Adrenal gland (tissue), 12 donors: ENCODE data around the gene SEPTIN11. TPM values are rescaled to one million over a fixed set of nuclear protein-coding genes. Genes with fewer than 3 reads are reported as not detected.
A peak's percentile ranks its signal among the peaks of the same experiment; 100 is the strongest.

Experiments
- DNase-seq, 7 donors: peaks; one replicate each; pipeline ENCODE4 v3.0.0-alpha.2; 2019 to 2020
- H3K27ac ChIP-seq, 5 donors: fragments of 200-600 bp; sonication (generic) in 4 of 5; 1 replicate in 3 of 5; 2 replicates in 2 of 5; pipeline versions ENCODE4 v1.5.1 to v1.8.0; 2016 to 2020; ENCODE audit warnings: mild to moderate bottlenecking in 1 of 5
- H3K27me3 ChIP-seq: fragments of 200-600 bp; 2 replicates; pipeline ENCODE4 v1.8.0; 2021
- H3K36me3 ChIP-seq, 2 donors: fragments of 200-600 bp; replicated peaks in 1 of 2; 1 replicate in 1 of 2; 2 replicates in 1 of 2; pipeline versions ENCODE4 v1.5.1 to v1.8.0; 2018 to 2022
- H3K4me1 ChIP-seq, 2 donors: fragments of 200-600 bp; replicated peaks in 1 of 2; 1 replicate in 1 of 2; 2 replicates in 1 of 2; pipeline versions ENCODE4 v1.5.1 to v1.8.0; 2018 to 2021
- H3K4me3 ChIP-seq, 4 donors: fragments of 200-600 bp; sonication (generic) in 3 of 4; one replicate each; pipeline ENCODE4 v1.5.1; 2016 to 2018
- H3K9me3 ChIP-seq, 3 donors: fragments of 200-600 bp; sonication (generic) in 1 of 3; replicated peaks in 1 of 3; 1 replicate in 2 of 3; 2 replicates in 1 of 3; pipeline versions ENCODE4 v1.5.1 to v1.8.0; 2016 to 2021
- CTCF ChIP-seq, 6 experiments: fragments of 450-650 bp in 4 of 6; fragments of 200-600 bp in 2 of 6; sonication (generic) in 1 of 6; IDR thresholded peaks; 1 replicate in 5 of 6; 2 replicates in 1 of 6; pipeline versions ENCODE4 v1.5.1 to v1.8.0; 2016 to 2021; ENCODE audit warnings: antibody characterized with exemption in 6 of 6, mild to moderate bottlenecking in 2 of 6, moderate library complexity in 1 of 6
- POLR2A ChIP-seq, 2 donors: fragments of 450-650 bp; IDR thresholded peaks; one replicate each; pipeline ENCODE4 v1.6.1; 2017; ENCODE audit warnings: antibody characterized with exemption in 2 of 2, mild to moderate bottlenecking in 2 of 2, moderate library complexity in 1 of 2
- WGBS, 4 donors: extraction: QIAGEN DNeasy Blood & Tissue Kit in 2 of 4; methylation state at CpG; one replicate each; pipeline versions ENCODE4 v1.1.5 to v1.1.7; 2013 to 2017; 5-methylcytosine and 5-hydroxymethylcytosine counted together
- intact Hi-C, 2 donors: fragments of 100-400 bp; cut with DNase I; formaldehyde crosslinking; loops; one replicate each; pipeline versions ENCODE4 v1.14.1 to v1.15.0; 2022 to 2023
- polyA plus RNA-seq, 3 donors: library from polyadenylated mRNA; stranded (reverse); fragments of 200-250 nt in 2 of 3; fragments of 350-450 nt in 1 of 3; fragmentation: Illumina TruSeq in 1 of 3; extraction: RNeasy Lipid Tissue Mini Kit (QIAGEN cat#74804) in 1 of 3; gene quantifications; one replicate each; pipeline ENCODE4 v1.2.3, GENCODE V29; 2013 to 2014
- total RNA-seq, 9 donors: library from RNA; depleted of rRNA in 4 of 9; stranded (reverse); fragments of >200 nt in 4 of 9; fragments of 120-200 nt in 1 of 9; fragmentation: NEBNext Ultra II Directional in 1 of 9; extraction: Animal tissue kit (Norgen Biotek cat#: 25700) in 1 of 9; gene quantifications; one replicate each; pipeline versions ENCODE4 v1.1.0 to v1.2.4, GENCODE V29; 2013 to 2023
- donor health status: healthy with polysubstance abuse.
- donor health status: Bipolar disorder and iron deficiency.
- donor health status: DM: yes; HTN: yes; CAD: no.
- donor health status: DM: no; HTN: no; CAD: no.
- donor health status: DM: no; HTN: no; CAD: no.
- donor health status: DM: yes; HTN: yes; CAD: no.

SEPTIN11 gene
- total and polyA plus RNA-seq, 12 donors = 12.5 to 49.1 (median 31.5) TPM

GRCh38 chr4:76957004-76957738, 7.6 kb downstream of the SEPTIN11 start:
- TF ChIP-seq POLR2A (IDR thresholded peaks at IDR 0.05) (no peak), CTCF (IDR thresholded peaks at IDR 0.05) (no peak)
- no peaks in the 10 kb centered on the region for H3K27me3 ChIP-seq
- intact Hi-C loops = no loop called here
- no peaks in the 10 kb centered on the region for H3K4me1 ChIP-seq
- 57 to 76% (median 67%) methylated on average over 4 of the region's 4 CpGs for WGBS, 4 donors
- no peaks in the 10 kb centered on the region for H3K9me3 ChIP-seq
- DNase-seq = peak in 2 of 7 donors; percentile 15 to 27
- H3K36me3 ChIP-seq = no peaks in the 10 kb centered on the region
- no peak overlapping the region for H3K4me3 ChIP-seq
- H3K27ac ChIP-seq = peak overlapping the region in 1 of 5 donors; percentile 37

GRCh38 chr4:76958891-76959290, 9.3 kb downstream of the SEPTIN11 start:
- no peaks in the 10 kb centered on the region for H3K36me3 ChIP-seq
- H3K4me3 ChIP-seq = no peak overlapping the region
- no peaks in the 10 kb centered on the region for H3K27me3 ChIP-seq
- intact Hi-C loops = no loop called here
- no peak overlapping the region for H3K27ac ChIP-seq
- no peaks in the 10 kb centered on the region for H3K9me3 ChIP-seq
- WGBS, 4 donors = 95 to 97% (median 97%) methylated on average over 5 of the region's 5 CpGs
- no peak for DNase-seq
- no peaks in the 10 kb centered on the region for H3K4me1 ChIP-seq
- no peak for TF ChIP-seq POLR2A (IDR thresholded peaks at IDR 0.05)
- TF ChIP-seq CTCF (IDR thresholded peaks at IDR 0.05) = no peak

- intact Hi-C loops = no loop called here
- Histone ChIP-seq H3K27ac (no peak overlapping the region), H3K4me3 (no peak overlapping the region), H3K27me3 (no peaks in the 10 kb centered on the region), H3K9me3 (no peaks in the 10 kb centered on the region), H3K4me1 (no peaks in the 10 kb centered on the region), H3K36me3 (no peaks in the 10 kb centered on the region)
- no peak for TF ChIP-seq POLR2A (IDR thresholded peaks at IDR 0.05)
- WGBS, 4 donors = 90 to 93% (median 91%) methylated on average over 4 of the region's 4 CpGs
- no peak for DNase-seq
Measured at GRCh38 chr4:76960014-76960413, 10.5 kb downstream of the SEPTIN11 start.

- H3K9me3 ChIP-seq = no peaks in the 10 kb centered on the region
- intact Hi-C loops = no loop called here
- no peaks in the 10 kb centered on the region for H3K36me3 ChIP-seq
- no peak overlapping the region for H3K27ac ChIP-seq
- no peak overlapping the region for H3K4me3 ChIP-seq
- DNase-seq = no peak
- H3K4me1 ChIP-seq = no peaks in the 10 kb centered on the region
- H3K27me3 ChIP-seq = no peaks in the 10 kb centered on the region
- no peak for TF ChIP-seq CTCF (IDR thresholded peaks at IDR 0.05)
- no peak for TF ChIP-seq POLR2A (IDR thresholded peaks at IDR 0.05)
- WGBS, 4 donors = 75 to 81% (median 78%) methylated on average over 5 of the region's 5 CpGs
Measured at GRCh38 chr4:76962406-76963130, 13.0 kb downstream of the SEPTIN11 start.
